SKM-1 treated with dmso at 0.1 percent for 144 hours (cell line): Measurements from ENCODE around the gene CLRN1.

ENCODE experiments used
- DNase-seq: peaks from one replicate; lab custom pipeline; 2025; ENCODE audit not compliant: unreplicated experiment; lab: John Stamatoyannopoulos, UW

The CLRN1 gene

GRCh38 chr3:150925751-150926201 is 46.8 kb downstream of the CLRN1 start:
- peak; percentile 73 for DNase-seq

- DNase-seq: no peak
Observed at GRCh38 chr3:150922611-150923010, 49.9 kb downstream of the CLRN1 start.

GRCh38 chr3:150921209-150921608 is 51.3 kb downstream of the CLRN1 start:
- no peak for DNase-seq

GRCh38 chr3:150920236-150920635 is 52.3 kb downstream of the CLRN1 start:
- DNase-seq: no peak

GRCh38 chr3:150917951-150918350 is 54.6 kb downstream of the CLRN1 start:
- DNase-seq: no peak

- DNase-seq: no peak
Observed at GRCh38 chr3:150913133-150913922, 59.2 kb downstream of the CLRN1 start.

DNA sequence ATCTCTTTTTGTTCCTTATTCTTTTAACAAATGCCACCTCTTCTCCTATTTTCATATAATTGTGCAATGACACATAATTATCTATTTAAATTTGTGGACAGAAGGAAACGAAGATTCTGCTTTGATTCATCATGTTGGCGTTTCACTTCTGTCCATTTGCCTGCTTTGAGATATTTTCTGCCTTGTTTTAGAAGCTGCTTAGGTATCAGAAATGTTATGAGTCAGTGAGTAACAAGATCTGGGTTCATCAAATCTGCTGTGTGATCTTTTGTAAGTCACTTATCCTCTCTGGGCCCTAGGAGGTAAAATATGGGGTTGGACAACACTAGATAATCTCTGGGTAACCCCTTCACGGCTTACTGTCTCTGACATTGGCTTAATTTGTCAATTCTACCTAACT is 60.0 kb downstream of the CLRN1 start:
- DNase-seq: no peak

DNA sequence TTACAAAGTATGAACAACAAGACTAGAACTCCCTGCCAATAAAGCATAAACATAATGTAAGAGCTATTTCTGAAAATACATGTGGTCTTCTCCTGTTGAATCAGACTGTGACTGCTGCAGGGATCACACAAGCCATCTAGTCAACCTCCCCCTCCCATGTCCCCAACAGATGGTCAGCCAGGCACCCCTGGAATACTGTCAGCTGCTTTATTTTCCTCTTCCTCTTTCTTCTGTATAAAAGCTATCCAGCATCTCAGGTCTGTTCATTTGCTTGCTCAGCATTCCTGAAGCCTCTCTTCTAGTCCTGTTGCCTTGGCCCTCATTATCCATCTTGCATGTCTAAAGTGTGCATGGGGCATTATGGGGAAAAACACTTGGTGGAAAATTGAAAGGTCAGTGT is 60.8 kb downstream of the CLRN1 start:
- DNase-seq: no peak

GRCh38 chr3:150906461-150906860 is 66.1 kb downstream of the CLRN1 start:
- DNase-seq: no peak

- DNase-seq: no peak
Observed at GRCh38 chr3:150905746-150906145, 66.8 kb downstream of the CLRN1 start.

GRCh38 chr3:150905339-150905738 is 67.2 kb downstream of the CLRN1 start, which contains the start of gene MINDY4B:
Gene MINDY4B, minus strand, starts transcription at chr3:150905439. Its CDS starts 0 bp downstream, at chr3:150905439.
- DNase-seq: no peak

DNA sequence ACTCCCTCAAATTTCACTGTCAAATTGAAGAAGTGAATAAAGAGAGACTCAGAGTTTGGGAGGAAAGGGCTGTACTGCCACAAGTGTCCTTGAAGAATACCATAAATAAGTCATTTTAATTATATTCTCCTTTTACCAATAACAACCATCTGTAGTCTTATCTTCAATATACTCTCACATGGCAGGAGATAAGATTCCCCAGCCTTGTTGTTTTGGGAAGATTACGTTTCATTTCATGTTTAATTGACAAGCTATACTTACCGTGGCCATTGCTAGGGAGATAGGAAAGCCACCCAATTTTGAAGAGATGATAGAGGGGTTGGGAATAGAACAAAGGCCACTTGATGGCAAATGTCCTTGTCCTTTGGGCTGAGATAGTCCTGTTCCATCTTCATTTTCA is 69.5 kb downstream of the CLRN1 start:
- no peak for DNase-seq

DNA sequence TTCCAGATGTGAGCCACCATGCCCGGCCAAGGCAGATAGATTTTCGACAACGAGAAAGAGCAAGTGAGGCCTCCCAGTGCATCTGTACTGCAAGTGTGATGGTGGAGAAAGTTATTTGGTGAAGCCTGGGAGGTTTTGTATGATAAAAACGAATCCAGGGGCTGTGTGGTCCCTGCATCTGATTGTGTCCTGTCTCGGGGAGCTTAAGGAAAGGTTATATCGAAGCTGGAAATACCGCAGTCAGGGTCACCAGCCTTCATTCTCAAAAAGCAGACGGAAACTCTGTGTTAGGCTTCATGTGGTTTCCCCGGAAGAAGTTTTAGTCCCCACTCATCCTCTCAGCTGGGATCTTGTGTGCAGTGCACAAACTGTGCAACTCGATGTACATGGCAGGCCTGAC is 70.7 kb downstream of the CLRN1 start:
- no peak for DNase-seq

DNA sequence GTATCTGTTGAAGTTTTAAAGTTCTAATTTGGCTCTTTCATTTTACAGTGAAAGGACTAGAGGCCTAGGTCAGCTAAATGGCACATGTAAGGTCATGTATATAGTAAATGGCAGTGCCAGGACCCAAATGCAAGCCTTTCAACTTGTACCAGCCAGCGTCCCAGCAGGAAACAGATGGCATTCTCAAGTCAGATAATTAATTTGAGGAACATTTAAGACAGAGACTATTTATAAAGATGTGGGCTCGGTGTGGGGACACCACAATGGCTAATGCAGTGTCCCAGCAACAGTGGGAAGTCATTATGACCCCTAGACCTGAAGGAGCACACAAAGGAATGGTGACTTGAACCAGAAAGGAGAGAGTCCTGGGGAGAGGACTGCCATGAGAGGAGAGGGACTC is 73.4 kb downstream of the CLRN1 start:
- no peak for DNase-seq

DNA sequence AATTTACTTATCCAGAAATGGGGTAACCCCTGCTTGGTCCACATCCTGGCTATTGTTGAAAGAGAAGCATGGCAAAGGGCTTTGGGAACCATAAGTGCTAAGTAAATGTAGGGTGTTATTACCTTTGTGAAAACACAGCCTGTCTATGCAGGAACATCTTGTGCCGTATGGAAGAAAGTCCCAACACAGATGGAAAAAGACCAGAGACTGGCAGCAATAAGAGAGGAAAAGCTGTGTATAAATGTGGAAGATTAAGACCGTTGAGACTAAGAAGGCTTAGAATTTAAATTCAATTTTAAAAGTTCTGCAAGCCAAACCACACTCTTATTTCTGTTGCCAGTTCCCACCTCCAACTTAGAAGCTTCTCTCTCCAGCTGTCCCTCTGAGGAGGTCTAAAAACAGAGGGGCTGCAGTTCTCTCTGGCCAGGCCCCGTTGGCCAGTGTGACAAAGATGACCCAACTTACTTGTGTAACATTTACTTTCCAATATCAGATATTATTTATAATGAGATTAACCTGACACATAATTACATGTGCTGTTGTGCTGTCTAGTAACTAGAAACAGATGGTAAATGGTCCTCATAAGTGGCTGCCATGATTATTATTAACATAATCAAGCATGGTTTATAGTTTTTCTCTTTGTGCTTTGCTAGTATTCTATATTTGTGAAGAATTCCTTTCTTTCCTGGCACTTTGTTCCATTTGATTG is 74.3 kb downstream of the CLRN1 start:
- DNase-seq: no peak

DNA sequence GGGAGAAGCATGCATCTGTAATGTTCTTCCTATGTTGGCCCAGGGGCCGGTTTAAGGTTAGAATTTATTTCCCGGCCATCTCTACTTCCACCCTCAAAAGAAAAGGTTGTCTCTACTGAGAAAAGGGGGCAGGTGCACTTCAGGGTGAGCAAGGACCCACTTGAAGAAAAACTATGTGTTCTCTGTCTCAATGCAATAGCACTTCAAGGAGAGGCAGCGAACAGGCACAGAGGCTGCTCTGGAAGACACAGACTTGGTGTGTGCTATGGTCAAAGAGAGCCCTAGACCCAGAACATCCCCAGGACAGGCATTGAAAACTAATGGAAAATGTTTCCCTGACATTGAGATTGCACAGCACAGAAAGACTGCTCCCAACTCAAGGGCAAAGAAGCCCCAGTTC is 74.9 kb downstream of the CLRN1 start:
- no peak for DNase-seq

- no peak for DNase-seq
Observed at GRCh38 chr3:150890831-150891230, 81.7 kb downstream of the CLRN1 start.

GRCh38 chr3:150890295-150890694 is 82.2 kb downstream of the CLRN1 start:
- DNase-seq: peak; percentile 49

DNA sequence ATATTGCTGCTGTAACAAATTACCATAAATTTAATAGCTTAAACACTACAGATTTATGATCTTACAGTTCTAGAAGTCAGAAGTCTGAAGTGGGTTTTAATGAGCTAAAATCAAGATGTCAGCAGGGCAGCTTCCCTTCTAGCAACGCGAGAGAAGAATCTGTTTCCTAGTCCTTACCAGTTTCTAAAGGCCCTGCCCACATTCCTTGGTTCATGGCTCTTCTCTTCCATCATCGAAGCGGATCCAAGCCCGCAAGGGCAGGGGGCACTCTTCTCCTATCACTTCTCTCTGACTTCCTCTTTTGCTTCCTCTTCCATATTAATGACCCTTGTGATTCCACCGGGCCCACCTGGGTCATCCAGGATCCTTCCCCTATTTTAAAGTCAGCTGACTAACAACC is 83.4 kb downstream of the CLRN1 start:
- no peak for DNase-seq

- DNase-seq: no peak
Observed at GRCh38 chr3:150887031-150887430, 85.5 kb downstream of the CLRN1 start.

DNA sequence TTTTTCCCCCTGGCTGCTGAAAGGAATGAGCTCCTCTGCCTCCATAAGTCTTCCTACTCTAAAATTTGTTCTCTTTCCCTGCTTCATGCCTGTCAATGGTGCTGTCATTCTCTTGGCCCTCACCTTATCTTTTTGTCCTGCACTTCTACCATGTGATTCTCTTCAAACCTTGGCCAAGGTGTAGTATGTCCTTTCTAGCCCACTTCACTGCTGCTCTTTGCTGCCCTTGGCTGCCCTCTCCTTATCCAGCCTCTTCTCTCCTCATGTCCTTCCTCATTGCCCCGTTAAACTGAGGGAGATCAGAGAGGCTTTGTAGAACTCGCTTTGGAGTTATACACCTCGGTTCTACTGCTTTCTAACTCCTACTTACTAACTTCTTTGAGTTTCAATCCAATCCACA is 87.0 kb downstream of the CLRN1 start:
- no peak for DNase-seq

DNA sequence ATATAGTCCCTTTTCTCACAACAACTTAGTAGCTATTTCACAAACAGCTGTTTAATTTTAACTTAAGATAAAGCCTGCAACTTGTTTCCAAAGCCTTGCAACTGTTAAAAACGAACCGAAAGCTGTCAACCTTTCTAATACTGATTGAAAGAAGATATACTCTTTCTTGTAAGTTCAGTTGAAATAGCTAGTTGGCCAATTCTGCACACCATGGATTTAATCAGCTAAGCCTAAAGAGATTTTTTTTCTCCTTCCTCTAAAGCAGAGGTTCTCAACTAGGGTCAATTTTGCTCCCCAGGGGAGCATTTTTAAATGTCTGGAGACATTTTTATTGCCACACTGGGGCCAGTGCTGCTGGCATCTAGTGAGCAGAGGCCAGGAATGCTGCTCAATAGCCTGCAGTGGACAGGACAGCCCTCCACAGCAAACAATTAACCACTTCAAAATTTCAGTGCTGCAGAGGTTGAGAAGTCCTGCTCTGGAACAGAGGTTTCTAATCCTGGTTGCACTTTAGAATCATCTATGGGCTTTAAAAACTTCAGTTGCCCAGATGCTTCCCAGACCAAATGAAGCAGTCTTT is 93.4 kb downstream of the CLRN1 start:
- DNase-seq: no peak
